CD4-positive, alpha-beta T cell treated with Interleukin-4 for 1 hour (primary cell): Measurements from ENCODE around the gene MED25.
A peak's percentile ranks its signal among the peaks of the same experiment; 100 is the strongest.

Source experiments
- DNase-seq, 2 donors: peaks; one replicate each; pipeline ENCODE4 v3.0.0-alpha.2; 2020 to 2022

MED25 gene

DNA sequence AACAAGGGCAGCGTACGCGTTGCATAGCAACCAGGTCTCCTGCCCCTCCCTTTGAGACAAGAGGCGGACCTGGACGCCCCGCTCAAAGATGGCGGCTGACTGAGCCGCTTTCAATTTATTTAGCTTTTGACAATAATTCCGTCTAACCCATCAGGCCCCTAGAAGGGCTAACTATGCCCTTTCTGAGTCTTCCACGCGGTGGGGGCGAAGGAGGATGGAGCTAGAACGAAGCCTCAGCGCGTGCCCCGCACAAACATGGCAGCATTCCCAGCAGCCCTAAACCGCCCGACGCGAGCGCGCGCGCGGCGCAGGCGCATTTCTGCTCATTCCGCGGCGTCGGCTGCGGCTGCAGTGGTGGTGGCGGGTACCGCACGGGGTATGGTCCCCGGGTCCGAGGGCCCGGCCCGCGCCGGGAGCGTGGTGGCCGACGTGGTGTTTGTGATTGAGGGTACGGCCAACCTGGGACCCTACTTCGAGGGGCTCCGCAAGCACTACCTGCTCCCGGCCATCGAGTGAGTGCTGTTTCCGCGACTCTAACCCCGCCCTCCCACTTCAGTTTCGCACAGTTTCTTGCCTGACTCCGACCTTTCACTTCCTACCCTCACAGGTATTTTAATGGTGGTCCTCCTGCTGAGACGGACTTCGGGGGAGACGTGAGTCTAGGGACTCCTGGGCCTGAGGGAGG, at the start of gene MED25:
Gene MED25, plus strand, starts transcription at position 326 of the 685 bp plus-strand sequence. Its CDS starts 53 bp downstream, at position 379.
- DNase-seq = peak; percentile 91 to 92

DNA sequence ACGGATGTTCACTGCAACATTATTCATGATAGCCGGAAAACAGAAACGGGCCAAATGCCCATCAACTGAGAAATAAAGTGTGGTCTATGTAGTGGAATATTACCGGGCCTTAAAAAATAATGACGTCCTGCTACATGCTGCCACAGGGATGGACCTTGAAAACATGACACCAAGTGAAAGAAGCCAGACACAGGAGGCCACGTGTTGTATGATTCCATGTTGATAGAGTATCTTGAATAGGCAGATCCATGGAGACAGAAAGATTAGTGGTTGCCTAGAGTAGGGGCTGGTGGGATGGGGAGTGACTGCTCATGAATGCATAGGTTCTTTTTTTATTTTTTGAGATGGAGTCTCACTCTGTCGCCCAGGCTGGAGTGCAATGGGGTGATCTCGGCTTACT, 47.6 kb upstream of the MED25 start:
- DNase-seq = no peak

DNA sequence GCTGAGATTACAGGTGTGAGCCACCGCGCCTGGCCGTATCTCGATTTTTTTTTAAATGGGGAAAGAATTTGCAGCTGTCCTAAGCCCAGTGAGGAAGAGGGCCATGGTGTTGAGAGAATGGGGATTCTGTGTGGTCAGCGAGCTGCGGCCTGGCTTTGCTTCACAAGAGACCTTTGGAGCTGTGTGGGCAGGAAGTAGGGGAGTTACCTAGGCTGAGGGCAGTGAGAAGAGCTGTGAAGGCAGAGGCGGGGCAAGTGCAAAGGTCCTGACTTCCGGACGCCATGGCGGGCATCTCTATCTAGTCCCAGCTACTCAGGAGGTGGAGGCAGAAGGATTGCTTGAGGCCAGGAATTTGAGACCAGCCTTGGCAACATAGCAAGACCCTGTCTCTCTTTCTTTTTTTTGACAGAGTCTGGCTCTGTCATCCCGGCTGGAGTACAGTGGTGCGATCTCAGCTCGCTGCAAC, 46.4 kb upstream of the MED25 start:
- no peak for DNase-seq

DNA sequence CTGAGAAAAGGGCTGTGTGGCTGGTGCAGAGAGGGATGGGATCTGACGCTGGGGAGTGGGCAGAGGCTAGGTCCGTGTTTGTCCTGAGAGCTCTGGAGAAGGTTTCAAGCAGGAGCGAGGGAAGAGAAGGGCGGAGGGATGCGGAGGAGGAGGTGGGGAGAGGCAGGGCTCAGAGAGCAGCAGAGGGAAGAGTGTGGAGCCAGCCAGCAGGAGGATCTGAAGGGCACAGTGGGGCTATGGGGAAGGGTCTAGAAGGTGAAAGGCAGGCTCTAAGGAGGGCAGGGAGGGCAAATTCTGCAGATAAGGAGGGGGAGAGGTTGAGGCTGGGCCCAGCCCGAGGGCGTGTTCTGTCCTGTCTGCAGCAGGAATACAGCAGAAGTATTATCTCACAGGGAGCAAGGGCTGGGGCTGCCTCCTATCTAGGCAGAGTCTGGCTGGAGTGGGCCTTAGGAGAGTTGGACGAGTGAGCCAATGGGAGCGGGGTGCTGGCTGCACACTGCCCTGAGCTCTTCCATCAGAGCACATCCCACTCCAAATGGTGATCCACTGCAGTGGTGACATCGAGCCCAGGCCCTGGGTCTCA, 45.1 kb upstream of the MED25 start:
- DNase-seq = no peak

DNA sequence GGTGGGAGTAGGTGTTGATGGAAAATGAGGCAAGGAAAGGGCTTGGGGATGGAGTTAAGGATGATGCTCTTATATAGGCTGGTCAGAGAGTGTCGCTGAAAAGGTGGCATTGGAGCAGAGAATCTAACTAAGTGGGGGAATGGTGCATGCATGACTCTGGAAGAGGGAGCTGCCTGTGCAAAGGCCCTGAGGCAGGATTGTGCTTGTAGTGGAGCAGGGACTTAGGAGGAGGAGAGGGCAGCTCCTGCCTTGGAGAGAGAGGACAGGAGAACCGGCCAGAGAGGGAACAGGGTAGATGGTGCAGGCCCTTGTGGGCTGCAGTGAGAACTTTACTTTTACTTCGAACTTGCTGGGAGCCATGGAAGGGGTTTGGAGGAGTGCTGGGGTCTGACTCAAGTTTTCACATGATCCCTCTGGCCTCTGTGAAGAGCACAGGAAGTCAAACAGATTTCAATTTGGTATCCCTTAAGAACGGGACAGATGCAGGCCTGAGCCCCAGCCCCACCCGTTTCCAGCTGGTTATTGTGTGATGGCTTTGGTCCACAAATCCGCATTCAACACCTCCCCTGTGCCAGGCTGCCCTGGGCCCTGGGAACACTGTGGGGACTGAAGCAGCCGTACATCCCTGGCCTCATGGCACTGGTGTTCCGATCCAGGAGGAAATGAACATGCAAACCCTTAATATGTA, 44.3 kb upstream of the MED25 start:
- no peak for DNase-seq

DNA sequence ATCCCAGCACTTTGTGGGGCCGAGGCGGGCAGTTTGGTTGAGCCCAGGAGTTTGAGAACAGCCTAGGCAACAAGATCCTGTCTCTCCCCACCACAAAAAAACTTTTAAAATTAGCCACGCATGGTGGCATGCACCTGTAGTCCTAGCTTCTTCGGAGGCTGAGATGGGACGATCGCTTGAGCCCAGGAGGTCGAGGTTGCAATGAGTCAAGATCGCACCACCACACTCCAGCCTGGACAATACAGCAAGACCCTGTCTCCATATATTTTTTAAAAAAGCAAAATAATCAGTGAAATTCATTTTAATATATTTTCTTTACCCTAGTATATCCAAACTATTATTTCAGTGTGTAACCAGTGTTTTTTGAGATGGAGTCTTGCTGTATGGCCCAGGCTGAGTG, 43.1 kb upstream of the MED25 start:
- DNase-seq = no peak

DNA sequence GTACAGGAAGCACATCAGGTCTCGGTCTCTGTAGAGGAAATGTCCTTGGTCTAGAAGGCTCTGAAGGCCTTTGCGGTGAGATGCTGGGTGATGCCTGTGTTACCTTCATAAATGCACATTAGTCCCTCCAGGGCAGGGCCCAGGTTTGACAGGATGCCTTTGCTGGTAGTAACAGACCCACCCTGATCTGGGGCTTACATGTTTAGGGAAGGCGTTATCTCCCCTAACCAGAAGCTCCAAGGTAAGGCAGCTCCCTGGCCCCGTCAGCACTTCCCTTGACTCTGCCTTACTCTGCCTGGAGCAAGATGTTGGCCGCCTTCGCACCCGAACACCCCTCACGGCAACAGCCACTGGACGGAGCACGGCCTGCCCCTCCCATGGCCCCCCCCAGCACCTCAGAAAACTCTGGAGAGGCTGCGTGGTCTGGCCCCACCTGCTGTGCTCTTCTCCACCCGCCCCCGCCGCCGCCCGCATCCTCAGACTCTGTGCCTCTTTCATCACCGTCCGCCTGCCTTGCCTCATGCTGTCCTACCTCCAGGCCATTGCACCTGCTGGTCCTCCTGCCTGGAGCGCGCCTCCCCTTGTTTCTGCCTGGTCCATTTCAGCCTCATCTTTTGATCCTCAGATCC, 42.2 kb upstream of the MED25 start:
- no peak for DNase-seq

DNA sequence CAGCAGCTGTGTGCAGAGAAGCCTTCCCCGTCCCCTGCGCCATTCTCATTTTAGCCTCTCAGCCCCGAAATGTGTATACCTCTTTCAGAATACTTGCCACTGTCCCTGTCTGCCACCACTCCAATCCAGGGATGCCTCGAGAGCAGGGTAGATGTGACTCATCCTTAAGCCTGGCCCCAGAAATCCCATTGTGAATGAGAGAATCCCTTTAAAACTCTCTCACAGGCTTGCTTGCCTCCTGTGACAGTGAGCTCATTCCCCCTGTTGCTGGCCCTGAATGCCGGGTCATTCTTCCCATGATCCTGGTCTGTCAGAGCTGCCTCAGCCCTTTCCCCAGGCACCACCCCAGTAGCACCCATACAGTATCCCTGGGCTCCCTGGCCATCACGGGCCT, 41.7 kb upstream of the MED25 start:
- DNase-seq = no peak

DNA sequence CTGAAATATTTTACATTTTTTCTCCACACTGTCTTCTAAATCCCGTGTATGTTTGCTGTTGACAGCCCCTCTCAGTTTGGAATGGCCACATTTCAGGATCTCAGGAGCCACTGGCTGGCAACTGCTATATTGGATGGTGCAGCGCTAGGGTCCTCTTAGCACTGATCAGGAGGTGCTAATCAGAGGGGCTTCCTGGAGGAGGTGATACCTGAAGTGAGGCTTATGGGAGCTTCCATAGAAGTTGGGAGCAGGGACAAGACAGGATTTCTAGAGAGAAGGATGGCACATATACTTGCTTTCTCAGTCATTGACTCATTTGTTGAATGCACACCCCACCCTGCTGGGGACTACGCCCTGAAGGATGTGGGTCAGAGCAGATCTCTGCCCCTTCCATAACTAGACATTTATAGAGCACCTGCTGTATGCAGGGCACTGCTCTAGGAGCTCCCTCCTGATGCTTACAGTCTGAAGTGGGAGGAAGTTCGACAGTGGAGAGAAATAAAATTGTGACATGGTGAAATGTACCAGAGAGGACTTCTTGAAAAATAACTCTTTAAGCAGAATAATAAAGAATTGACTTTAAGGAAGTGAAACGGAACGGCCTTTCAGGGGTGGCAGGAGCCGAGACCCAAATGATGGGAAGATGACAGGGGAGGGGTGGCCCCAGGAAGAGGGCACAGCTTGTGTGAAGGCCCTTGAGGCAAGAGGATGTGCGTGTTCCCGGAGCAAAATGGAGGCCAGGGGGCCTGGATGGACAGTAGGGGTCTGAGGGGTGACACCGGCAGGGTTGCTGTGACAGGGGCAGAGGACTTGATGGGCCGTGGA, 38.1 kb upstream of the MED25 start:
- DNase-seq = peak in 1 of 2 donors; percentile 48

DNA sequence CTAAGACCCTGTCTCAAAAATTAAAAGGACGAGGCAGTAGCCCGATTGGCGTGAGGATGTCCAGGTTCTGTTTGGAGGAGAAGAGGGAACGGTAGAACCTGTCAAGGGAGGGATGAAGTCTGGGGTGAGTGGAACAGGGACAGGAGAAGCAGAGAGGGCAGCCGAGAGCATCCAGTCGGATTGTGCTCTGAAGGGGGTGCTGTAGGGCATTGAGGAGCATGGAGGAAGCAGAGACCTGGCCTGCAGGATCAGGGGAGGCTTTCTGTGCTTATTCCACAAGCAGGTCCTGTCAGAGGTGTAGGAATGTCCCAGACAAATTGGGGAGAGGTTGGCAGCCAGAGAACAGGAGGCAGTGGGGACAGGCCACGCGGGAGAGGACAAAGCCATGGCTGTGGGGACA, 37.2 kb upstream of the MED25 start:
- no peak for DNase-seq

DNA sequence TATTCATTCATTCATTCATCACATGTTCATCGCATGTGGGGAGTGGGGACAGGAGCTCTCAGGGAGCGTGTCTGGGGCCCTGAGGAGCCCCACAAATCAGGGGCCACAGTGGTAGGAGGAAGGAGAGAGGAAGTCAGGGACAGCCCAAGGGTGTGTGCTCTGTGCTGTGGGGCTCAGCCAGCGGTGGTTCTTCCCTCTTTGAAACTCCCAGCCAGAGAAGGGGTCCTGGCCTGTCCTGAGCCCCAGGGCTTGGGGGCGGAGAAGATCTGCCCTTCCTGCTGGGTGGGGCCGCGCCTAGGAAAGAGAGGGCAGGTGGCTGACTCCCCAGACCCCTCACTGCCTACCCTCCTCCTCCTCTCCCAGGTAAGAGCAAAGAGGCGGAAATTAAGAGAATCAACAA, 36.7 kb upstream of the MED25 start:
- no peak for DNase-seq

DNA sequence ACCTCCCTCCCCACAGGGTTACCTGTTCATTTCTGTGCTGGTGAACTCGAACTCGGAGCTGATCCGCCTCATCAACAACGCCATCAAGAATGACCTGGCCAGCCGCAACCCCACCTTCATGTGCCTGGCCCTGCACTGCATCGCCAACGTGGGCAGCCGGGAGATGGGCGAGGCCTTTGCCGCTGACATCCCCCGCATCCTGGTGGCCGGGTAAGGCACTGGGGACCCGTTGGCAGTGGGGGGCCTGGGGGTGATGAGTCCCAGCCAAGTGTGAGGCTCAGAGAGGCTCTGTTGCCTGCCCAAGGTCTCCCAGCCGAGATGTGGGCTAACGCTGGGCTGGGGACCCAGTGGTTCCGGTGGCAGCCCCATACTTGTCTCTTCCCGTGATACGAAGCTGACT, 35.6 kb upstream of the MED25 start:
- no peak for DNase-seq

DNA sequence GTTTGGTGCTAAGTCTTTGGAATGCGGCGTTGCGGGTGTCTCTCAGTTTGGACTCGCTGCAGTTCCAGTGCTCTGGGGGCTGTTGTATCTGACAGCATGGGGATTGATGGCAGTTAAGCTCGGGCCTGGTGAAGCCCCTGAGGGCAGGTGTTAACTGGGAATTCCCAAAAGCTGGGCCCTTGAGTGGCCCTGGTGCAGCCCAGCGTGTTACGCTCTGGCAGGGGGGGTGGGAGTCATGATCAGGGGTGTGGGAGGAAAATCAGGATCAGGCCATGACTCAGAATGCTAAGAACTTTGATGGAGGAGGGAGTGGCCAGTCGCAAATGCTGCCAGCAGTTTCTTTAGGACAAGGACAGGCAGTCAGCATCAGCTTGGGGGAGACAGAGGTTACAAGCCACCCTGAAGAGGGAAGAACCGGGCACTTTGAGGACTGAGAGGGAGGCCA, 31.7 kb upstream of the MED25 start:
- no peak for DNase-seq

DNA sequence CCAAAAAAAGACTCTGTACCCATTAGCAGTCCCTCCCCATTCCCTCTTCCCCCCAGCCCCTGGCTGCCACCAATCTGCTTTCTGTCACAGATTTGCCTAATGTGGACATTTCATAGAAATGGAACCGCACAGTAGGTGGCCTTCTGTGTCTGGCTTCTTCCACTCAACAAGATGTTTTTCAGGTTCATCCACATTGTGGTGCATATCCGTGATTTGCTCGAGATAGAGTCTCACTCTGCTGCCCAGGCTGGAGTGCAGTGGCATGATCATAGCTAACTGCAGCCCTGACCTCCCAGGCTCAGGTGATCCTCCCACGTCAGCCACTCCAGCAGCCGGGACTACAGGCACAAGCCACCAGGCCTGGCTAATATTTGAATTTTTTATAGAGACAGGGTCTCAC, 30.3 kb upstream of the MED25 start:
- no peak for DNase-seq

DNA sequence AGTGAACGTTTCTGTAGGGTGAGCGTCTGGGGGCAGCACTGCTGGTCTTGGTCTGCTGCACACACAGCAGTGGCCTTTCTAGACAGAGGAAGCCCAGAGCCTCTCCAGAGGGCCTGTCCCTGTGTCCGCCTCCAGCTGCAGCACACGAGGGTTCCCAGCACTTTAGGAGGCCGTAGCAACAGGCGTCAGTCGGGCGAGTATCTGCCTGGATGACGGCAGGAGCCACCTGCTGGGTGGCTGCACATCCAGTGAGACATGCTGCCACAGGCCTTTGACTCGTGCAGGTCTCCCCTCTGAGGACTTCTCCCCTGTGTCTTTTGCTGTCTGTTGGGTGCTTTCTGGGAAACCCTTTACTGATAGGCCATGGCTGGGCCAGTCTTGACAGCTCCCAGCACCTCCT, 29.2 kb upstream of the MED25 start:
- no peak for DNase-seq

DNA sequence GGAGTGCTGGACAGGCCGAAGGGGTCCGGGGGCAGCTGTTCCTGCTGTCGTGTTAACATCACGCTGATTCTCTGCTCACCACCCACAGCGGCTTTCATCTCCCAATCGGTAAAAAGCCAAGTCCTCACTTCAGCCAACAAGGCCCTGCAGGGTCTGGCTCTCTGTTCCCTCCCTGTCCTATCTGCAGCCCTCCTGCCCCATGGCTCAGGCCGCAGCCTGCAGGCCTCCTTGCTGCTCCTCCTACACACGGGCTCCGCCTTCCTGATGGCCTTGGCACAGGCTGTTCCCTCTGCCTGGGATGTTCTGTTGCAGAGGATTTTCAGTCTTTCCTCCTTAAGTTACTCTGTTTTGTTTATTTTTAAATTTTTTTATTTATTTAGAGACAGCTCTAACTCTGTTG, 27.2 kb upstream of the MED25 start:
- DNase-seq = no peak

DNA sequence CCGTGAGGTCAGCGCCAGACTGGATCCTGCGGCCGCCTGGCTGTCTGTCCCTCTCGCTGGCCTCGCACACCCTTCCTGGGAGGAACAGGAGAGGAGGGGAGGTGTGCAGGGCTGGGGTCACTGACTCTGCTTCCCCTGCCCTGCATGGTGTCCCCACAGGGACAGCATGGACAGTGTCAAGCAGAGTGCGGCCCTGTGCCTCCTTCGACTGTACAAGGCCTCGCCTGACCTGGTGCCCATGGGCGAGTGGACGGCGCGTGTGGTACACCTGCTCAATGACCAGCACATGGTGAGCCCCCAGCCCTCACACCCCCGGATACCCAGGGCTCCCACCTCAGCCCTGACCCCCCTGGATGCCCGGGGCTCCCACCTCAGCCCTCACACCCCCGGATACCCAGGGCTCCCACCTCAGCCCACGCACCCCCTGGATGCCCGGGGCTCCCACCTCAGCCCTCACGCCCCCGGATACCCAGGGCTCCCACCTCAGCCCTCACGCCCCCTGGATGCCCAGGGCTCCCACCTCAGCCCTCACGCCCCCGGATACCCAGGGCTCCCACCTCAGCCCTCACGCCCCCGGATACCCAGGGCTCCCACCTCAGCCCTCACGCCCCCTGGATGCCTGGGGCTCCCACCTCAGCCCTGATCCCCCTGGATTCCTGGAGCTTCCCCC, 26.2 kb upstream of the MED25 start:
- no peak for DNase-seq

DNA sequence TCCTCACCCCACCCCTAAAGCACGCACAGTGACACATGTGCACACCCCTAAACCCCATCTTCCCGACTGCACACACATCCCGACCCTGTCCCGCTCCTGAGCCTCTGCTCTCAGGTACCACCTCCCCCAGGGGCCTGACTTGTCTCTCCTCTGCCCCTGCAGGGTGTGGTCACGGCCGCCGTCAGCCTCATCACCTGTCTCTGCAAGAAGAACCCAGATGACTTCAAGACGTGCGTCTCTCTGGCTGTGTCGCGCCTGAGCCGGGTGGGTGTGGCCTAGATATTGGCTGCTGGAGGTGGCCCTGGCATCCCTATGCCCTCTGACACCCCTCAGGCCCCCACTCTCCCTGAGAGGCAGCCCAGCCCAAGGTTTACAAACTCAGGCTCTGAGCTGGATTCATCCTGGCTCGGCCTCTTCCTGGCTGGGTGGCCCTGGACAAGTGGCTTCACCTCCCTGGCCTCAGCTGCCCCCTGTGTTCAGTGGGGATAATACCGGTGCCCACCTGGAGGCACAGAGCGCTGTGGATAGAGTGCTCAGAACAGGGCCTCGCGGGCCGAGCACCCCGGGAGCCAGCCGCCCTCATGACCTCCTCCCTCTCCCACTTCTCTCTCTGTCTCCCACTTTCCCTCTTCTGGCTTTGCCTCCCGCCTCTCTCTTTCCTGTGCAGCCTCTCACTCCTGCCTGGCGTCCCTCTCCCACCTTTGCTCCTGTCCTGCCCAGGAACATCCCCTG, 25.1 kb upstream of the MED25 start:
- DNase-seq = no peak

DNA sequence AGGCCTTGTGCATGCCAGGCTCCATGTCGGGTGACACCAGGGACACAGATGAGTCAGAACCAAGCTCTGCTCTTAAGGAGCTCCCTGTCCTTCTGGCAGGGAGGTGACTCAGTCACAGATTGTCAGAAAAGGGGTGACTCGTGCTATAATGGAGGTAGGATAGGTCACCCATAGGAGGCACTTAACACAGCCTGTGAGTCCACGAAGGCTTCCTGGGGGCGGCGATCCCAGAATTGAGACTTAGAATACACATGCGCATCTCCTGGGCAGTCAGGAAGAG, 24.6 kb upstream of the MED25 start:
- DNase-seq = no peak

DNA sequence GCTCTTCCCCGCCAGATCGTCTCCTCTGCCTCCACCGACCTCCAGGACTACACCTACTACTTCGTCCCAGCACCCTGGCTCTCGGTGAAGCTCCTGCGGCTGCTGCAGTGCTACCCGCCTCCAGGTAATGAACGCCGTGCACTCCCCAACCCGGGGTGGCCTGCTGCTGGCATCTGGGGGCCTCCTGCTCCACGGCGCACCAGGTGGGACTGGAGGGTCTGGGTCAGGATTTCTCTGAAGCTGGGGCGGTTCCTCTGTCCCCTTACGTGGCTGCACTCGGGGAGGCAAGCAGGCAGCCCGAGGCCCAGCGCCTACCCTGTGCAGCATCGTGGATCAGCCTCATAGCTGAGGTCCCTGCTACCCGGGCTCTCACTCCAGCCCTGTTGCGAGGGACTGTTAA, 22.5 kb upstream of the MED25 start:
- no peak for DNase-seq

DNA sequence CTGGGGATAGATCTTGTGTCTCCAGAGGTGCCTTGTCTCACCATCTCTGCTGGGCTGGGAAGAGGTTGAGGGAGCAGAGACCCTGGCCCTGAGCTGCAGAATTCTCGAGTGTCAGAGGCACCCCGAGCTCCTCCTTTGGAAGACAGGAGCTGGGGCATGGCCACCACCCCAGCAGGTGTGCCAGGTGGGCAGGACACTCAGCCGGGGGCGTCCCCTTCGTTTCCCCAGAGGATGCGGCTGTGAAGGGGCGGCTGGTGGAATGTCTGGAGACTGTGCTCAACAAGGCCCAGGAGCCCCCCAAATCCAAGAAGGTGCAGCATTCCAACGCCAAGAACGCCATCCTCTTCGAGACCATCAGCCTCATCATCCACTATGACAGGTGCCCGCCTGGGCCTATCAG, 19.5 kb upstream of the MED25 start:
- no peak for DNase-seq

DNA sequence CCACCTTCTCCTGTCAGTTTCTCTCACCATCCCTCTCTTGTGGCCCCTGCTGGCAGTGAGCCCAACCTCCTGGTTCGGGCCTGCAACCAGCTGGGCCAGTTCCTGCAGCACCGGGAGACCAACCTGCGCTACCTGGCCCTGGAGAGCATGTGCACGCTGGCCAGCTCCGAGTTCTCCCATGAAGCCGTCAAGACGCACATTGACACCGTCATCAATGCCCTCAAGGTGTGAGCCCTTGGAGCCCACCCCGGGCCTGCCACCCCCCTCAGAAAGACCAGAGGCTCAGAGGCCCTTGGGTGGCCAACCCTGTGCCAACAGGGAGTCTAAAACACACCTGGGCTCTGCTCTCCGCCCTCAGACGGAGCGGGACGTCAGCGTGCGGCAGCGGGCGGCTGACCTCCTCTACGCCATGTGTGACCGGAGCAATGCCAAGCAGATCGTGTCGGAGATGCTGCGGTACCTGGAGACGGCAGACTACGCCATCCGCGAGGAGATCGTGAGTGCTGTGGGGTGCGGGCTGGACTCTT, 18.8 kb upstream of the MED25 start:
- no peak for DNase-seq
